IPS-20b (cell line): ENCODE measurements around the gene ROBO4.

ENCODE experiments used
- H3K27ac ChIP-seq: one replicate; pipeline ENCODE4 v1.5.1; 2013; ENCODE audit warnings: low read length
- H3K27me3 ChIP-seq: 2 replicates; pipeline ENCODE4 v1.6.1; 2013; ENCODE audit warnings: mild to moderate bottlenecking, low read length, inconsistent platforms; ENCODE audit not compliant: insufficient read depth
- H3K36me3 ChIP-seq: 2 replicates; pipeline ENCODE4 v1.6.1; 2013; ENCODE audit warnings: low read depth, mild to moderate bottlenecking, inconsistent platforms, low read length, moderate library complexity; ENCODE audit not compliant: insufficient read depth
- H3K4me1 ChIP-seq: 2 replicates; pipeline ENCODE4 v1.6.1; 2013; ENCODE audit warnings: mild to moderate bottlenecking, control low read depth, inconsistent platforms, low read length, moderate library complexity; ENCODE audit not compliant: insufficient read depth
- H3K4me3 ChIP-seq: 2 replicates; pipeline ENCODE4 v1.5.1; 2013; ENCODE audit warnings: mild to moderate bottlenecking, low read length, inconsistent platforms
- H3K9ac ChIP-seq: 2 replicates; pipeline ENCODE4 v1.6.1; 2013; ENCODE audit warnings: low read depth, mild to moderate bottlenecking, inconsistent platforms, low read length, moderate library complexity
- H3K9me3 ChIP-seq: 2 replicates; pipeline ENCODE4 v1.6.1; 2013; ENCODE audit warnings: mild to moderate bottlenecking, low read depth, low read length, inconsistent platforms; ENCODE audit not compliant: insufficient read depth

ROBO4 gene

DNA sequence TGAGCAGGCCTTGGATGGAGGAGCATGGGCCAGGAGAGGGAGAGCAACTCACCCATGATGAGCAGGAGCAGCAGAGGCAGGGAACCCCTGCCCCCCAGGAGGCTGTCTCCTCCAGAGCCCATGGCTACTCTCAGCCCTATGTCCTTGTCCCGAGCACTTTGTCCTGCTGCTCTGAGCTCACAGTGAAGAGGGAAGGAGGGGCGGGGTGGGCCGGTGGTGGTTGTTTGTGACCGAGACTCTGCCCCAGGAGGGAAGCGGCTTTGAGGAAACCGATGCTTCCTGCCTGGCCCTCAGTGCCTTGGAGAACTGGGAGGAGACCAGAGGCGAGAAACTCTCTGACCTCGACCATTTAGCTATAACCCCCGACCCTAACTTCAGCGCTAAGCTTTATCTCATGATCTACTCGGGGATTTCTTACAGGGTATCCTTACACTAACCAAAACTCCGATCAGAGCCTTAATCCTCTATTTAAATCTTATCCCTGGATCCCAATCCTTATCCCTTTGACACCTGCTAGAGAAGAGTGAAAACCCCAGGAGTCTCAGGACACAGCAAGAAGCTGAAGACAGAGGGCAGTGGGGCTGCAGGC, at the start of gene ROBO4:
Gene ROBO4 (minus strand): TSS at position 192 of the 589 bp plus-strand sequence. CDS start 70 bp downstream, at position 122.
- no peaks in the 10 kb centered on the region for H3K36me3 ChIP-seq
- no peak within 1 kb of the TSS for H3K4me3 ChIP-seq
- H3K9me3 ChIP-seq, result no peaks in the 10 kb centered on the region
- H3K9ac ChIP-seq, result no peak within 1 kb of the TSS
- H3K27me3 ChIP-seq, result peaks cover 27% of the 10 kb centered on the region
- peaks cover 8% of the 10 kb centered on the region for H3K4me1 ChIP-seq
- no peak within 1 kb of the TSS for H3K27ac ChIP-seq

DNA sequence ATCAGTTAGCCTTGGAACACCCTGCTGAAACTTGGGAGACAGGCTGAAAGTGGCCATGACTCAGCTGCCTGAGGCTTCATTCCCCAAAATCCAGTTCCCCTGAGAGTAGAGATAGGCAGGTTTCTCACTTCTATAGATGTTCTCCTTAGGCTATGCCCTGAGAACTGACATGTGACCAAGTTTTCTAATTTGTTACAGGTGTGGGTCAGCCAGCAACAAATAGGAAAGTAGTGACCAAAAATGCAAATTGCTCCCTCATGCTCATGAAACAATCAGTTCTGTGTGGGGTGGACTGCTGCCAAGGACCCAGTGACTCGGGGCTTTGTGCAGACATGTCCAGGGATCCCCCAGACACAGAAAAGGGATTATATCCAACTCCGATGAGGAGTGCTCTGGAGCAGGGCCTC, 49.1 kb upstream of the ROBO4 start:
- Histone ChIP-seq H3K36me3 (no peaks in the 10 kb centered on the region), H3K27ac (no peak overlapping the region), H3K9me3 (no peaks in the 10 kb centered on the region), H3K27me3 (peaks cover 2% of the 10 kb centered on the region), H3K4me3 (no peak overlapping the region), H3K9ac (no peak overlapping the region), H3K4me1 (no peaks in the 10 kb centered on the region)

DNA sequence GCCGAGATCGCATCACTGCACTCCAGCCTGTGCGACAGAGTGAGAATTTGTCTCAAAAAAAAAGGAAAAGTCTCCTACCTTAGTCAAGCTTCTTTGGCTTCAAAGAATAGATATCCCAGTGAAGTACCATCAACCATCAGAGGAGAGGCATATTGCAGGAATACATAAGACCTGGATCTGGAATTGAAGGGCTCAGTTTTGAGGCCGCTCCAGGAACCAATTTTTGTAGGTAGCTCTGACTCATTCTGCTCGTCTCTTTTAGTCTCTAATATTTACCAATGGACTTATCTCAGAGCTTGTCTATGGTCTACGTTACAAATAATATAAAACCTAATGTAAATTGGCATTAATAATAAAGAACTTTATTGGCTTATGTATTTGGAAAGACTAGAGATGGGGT, 48.2 kb upstream of the ROBO4 start:
- Histone ChIP-seq H3K9me3 (no peaks in the 10 kb centered on the region), H3K9ac (no peak overlapping the region), H3K4me3 (no peak overlapping the region), H3K27ac (no peak overlapping the region), H3K27me3 (no peaks in the 10 kb centered on the region; the same call in 1 of the 2 replicates), H3K36me3 (no peaks in the 10 kb centered on the region), H3K4me1 (no peaks in the 10 kb centered on the region)

- Histone ChIP-seq H3K9ac (no peak overlapping the region), H3K27me3 (no peaks in the 10 kb centered on the region; the same call in 1 of the 2 replicates), H3K4me1 (no peaks in the 10 kb centered on the region), H3K36me3 (no peaks in the 10 kb centered on the region), H3K4me3 (no peak overlapping the region), H3K27ac (no peak overlapping the region), H3K9me3 (no peaks in the 10 kb centered on the region)
Measured at GRCh38 chr11:124944565-124944964, 46.9 kb upstream of the ROBO4 start.

- Histone ChIP-seq H3K27ac (no peak overlapping the region), H3K36me3 (no peaks in the 10 kb centered on the region), H3K4me1 (no peaks in the 10 kb centered on the region), H3K27me3 (no peaks in the 10 kb centered on the region; the same call in 1 of the 2 replicates), H3K4me3 (no peak overlapping the region), H3K9ac (no peak overlapping the region), H3K9me3 (no peaks in the 10 kb centered on the region)
Measured at GRCh38 chr11:124943741-124944140, 46.1 kb upstream of the ROBO4 start.

DNA sequence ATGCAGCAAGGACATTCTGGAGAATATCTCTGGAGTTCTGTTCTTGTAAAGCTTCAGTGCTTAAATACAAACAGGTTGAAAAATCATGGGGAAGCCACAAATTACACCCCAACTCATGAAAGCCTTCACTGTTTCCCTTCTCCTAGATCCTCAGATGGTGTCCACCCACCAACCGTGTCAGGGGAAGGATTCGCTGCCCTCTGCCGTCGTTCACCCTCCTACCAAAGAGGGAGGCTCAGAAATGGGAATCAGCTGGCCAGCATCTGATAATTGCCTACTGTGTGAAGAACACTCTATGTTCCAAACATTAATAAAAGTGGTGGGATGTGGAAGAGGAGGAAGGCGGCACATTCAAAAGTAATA, 45.6 kb upstream of the ROBO4 start:
- H3K27me3 ChIP-seq, result no peaks in the 10 kb centered on the region; the same call in 1 of the 2 replicates
- no peak overlapping the region for H3K4me3 ChIP-seq
- no peak overlapping the region for H3K27ac ChIP-seq
- no peaks in the 10 kb centered on the region for H3K9me3 ChIP-seq
- H3K9ac ChIP-seq, result no peak overlapping the region
- H3K4me1 ChIP-seq, result no peaks in the 10 kb centered on the region
- no peaks in the 10 kb centered on the region for H3K36me3 ChIP-seq

DNA sequence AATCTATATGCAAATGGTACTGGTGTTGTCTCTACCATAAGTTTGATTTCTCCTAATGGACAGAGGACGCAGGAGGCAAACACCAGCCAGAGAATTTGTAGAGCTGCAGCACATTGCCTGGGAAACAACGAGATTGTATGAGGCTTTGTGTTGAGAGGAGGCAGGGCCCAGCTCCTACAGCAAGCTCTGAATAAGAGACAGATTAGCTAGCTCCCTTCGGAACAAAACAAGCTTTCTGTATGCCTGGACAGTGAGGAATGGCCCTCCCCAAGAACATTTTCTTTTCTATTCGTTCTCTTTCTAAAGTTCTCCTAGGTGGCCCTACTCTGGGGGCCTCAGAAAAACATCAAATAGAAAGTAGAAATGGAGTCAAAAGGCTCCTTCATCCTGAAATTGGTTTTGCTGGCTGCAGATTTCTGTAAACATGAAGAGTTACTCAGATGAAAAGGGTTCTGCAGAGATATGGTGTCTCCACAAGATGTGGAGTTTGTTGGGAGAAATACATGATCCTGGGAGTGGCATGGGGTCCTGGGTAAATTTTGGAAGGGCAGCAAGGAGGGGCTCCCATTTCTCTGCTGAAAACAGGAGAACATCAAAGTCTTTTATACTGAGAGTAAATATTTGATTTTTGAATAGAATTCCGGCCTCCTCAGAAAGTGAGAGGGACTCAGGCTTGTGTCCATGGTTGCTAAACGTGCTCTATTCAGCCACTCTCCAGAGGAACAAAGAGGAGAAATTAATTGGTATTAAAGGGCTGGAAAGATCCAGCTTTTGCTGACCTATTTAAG, 45.0 kb upstream of the ROBO4 start:
- Histone ChIP-seq H3K27me3 (no peaks in the 10 kb centered on the region; the same call in 1 of the 2 replicates), H3K36me3 (no peaks in the 10 kb centered on the region), H3K4me1 (no peaks in the 10 kb centered on the region), H3K9me3 (no peaks in the 10 kb centered on the region), H3K4me3 (no peak overlapping the region), H3K27ac (no peak overlapping the region), H3K9ac (no peak overlapping the region)

- Histone ChIP-seq H3K4me3 (no peak overlapping the region), H3K36me3 (no peaks in the 10 kb centered on the region), H3K27ac (no peak overlapping the region), H3K4me1 (no peaks in the 10 kb centered on the region), H3K9me3 (no peaks in the 10 kb centered on the region), H3K27me3 (peaks cover 8% of the 10 kb centered on the region), H3K9ac (no peak overlapping the region)
Measured at GRCh38 chr11:124941703-124942102, 44.0 kb upstream of the ROBO4 start.

- Histone ChIP-seq H3K4me1 (no peaks in the 10 kb centered on the region), H3K36me3 (no peaks in the 10 kb centered on the region), H3K4me3 (no peak overlapping the region), H3K9ac (no peak overlapping the region), H3K27ac (no peak overlapping the region), H3K27me3 (peaks cover 14% of the 10 kb centered on the region), H3K9me3 (no peaks in the 10 kb centered on the region)
Measured at GRCh38 chr11:124938970-124939369, 41.3 kb upstream of the ROBO4 start.

- Histone ChIP-seq H3K9me3 (no peaks in the 10 kb centered on the region), H3K4me3 (no peak overlapping the region), H3K27ac (no peak overlapping the region), H3K27me3 (peaks cover 14% of the 10 kb centered on the region), H3K4me1 (no peaks in the 10 kb centered on the region), H3K36me3 (no peaks in the 10 kb centered on the region), H3K9ac (no peak overlapping the region)
Measured at GRCh38 chr11:124938206-124938765, 40.6 kb upstream of the ROBO4 start.

DNA sequence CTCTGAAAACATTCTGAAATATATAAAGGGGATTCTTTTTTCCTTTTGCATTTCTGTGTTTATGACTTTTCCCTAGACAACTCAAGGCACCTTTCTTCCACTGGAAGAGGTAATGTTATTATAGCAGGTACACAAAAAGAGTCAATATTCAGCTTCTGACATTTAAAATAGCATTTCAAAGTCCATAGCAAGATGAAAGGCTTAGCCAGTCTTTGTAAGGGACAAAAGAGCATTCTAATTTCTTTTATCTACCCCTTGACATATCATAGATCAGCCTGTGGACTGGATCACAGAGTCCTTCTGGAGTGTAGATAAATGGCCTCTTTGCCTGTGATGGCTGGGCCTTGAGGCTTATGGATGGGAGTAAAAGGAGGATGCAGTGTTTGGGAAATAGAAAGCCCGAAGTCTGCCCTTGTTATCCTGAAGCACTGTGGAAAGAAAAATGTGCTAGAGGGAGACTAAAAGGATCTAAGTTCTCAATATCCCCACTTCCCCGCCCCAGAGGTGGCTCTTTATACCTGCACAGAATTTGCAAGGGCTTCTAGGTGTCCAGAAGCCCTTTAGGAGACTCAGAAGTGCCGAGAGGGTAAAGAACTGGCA, 39.8 kb upstream of the ROBO4 start:
- no peaks in the 10 kb centered on the region for H3K36me3 ChIP-seq
- H3K27me3 ChIP-seq, result peaks cover 14% of the 10 kb centered on the region; the same call in 1 of the 2 replicates
- H3K9ac ChIP-seq, result no peak overlapping the region
- H3K4me1 ChIP-seq, result no peaks in the 10 kb centered on the region
- H3K4me3 ChIP-seq, result no peak overlapping the region
- H3K27ac ChIP-seq, result no peak overlapping the region
- no peaks in the 10 kb centered on the region for H3K9me3 ChIP-seq
